HG02973 (cell line): ENCODE measurements around the gene ING5.
"Not testable (repeated sequence)": the region's sequence is repeated elsewhere in the genome, so short reads cannot be mapped to it uniquely, and the experiment has no call there.

Source experiments
- ATAC-seq: cut with Tn5 transposase; IDR thresholded peaks from one replicate; pipeline ENCODE4 v1.9.1; 2021; ENCODE audit warnings: moderate library complexity; ENCODE audit not compliant: unreplicated experiment

Gene ING5

GRCh38 chr2:241703032-241703604 lies 1.3 kb downstream of the ING5 start:
- ATAC-seq, result no peak

GRCh38 chr2:241706537-241706936 lies 4.7 kb downstream of the ING5 start:
- no peak for ATAC-seq

DNA sequence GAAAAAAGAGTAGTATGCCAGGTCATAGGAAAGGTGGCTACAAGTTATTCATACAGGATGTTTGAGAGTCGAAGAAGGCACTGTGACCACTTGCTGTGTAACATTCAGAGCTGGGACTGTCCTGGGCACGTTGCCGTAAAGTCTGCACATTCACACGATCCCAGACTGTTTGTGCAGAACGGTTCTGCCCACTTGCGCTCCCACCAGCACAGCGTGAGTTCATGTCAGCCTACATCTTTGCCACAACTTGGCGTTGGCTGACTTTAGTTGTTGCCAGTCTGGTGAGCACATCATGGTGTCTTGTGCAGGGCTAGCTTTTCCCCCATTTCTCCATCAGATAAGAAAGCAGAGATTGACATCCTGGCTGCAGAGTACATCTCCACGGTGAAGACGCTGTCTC lies 7.0 kb downstream of the ING5 start:
- no peak for ATAC-seq

DNA sequence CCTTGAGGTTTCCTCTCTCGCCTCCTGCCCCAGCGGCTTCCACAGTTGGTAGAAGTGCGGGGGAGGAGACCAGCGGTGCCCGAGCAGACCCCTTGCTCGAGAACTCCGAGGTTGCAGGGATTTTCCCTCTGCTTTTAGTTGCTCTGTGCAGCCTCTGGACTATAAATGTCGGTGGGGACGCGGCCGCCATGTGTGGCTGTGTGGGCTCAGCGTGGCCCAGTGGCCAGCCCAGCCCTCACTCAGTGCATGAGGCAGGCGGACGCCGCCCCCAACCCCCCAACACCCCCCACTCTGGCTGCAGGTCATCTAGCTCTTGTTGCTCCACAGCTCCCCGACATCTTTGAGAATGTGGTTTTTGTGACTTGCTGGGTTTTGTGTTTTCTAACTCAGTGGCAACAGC lies 17.3 kb downstream of the ING5 start:
- ATAC-seq, result no peak

DNA sequence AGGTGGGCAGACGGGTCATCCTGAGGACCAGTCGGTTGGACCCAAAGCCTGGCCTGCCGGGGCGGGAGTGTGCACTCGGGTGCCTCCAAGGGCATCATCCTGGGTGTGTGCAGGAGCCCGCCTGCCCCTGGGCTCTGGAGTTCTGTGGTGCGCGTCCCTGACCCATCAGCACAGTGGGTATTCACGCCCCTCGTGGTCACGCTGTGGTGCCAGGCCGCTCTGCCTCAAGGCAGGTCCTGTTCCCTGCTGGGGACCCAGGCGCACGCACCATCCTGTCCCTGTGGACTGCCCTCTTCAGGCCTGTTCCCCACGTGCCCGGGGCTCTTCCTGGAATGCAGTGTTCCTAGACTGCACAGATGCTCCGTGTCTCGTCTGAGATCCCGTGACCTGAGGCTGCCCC lies 18.3 kb downstream of the ING5 start:
- no peak for ATAC-seq

GRCh38 chr2:241720560-241720959 lies 18.7 kb downstream of the ING5 start:
- ATAC-seq, result no peak

DNA sequence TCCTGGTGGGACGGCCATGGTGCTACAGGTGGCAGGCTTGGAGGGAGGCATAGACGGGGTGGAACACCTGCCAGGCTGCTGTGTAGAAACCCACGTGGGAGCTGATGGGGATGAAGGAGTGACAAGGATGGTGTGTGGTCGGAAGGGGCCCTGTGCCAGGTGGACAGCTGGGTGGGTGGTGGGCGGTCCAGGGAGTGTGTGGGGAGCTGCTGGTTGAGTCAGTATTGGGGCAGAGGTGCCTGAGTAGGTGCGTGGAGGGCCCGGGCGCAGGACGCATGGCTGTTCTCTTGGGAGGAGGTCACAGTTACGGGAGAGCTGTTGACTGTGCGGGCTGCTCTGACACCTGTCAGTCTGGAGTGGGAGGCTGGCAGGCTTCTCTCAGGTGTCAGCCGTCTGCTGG lies 20.0 kb downstream of the ING5 start:
- ATAC-seq, result no peak

DNA sequence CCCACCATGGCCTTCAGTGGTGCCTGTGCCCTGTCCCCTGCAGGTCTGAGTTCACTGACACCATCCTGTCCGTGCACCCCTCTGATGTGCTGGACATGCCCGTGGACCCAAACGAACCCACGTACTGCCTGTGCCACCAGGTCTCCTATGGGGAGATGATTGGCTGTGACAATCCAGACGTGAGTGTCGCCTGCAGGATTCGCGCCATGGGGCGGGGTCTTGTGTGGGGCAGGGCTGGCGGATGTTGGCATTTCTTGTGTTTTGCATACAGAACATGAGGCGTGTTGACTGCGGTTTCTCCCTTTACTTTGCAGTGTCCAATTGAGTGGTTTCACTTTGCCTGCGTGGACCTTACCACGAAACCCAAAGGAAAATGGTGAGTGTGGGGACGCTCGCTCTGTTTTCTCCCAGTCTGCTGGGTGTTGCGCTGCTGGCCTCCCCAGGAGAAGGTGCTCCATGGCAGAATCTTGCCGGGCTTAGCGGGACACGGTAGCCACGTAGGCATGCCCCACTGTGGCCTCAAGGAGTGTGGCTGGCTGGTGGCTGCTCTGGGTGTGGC lies 21.1 kb downstream of the ING5 start:
- ATAC-seq, result no peak

- ATAC-seq, result no peak
Measured at GRCh38 chr2:241724259-241724974, 22.6 kb downstream of the ING5 start.

GRCh38 chr2:241724975-241725870 lies 23.4 kb downstream of the ING5 start:
- ATAC-seq, result no peak

GRCh38 chr2:241726459-241726858 lies 24.6 kb downstream of the ING5 start:
- no peak for ATAC-seq

DNA sequence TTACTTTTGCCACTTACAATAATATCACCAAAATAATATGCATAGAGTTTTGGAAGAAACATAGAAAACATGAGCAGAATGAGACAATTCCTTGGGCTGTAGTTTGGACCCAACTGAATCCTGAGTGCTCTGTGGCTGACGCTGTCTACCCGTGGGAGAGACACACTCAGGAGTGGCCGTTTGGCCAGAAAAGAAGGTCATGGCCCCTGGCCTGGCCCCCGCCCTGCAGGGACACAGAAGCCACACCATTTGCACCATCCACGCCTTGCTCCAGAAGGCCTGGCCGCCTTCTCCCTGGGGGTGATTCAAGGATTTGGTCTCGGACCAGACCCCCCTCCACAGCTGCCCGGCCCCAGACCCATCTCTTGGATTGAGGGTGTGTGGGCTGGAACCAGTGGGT lies 26.2 kb downstream of the ING5 start:
- ATAC-seq, result no peak

GRCh38 chr2:241728627-241729026 lies 26.8 kb downstream of the ING5 start:
- no peak for ATAC-seq

GRCh38 chr2:241729868-241730267 lies 28.0 kb downstream of the ING5 start:
- no peak for ATAC-seq

DNA sequence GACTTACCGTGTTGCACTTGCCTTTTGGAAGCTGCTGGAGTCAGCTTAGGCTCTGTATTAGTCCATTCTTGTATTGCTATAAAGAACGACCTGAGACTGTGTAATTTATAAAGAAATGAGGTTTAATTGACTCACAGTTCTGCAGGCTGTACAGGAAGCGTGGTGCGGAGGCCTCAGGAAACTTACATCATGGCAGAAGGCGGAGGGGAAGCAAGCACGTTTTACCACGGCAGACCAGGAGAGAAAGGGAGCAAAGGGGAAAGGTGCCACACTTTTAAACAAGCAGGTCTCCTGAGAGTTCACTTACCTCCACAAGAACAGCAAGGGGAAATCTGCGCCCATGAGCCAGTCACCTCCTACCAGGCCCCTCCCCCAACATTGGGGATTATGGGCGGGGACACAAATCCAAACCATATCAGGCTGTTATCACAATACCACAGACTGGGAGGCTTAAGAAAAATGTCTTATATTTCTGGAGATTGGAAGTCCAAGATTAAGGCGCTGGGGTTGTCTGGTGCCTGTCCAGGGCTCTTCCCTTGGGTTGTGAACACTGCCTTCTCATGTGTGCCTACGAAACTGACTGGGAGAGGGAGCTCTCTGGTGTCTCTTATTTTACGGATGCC lies 28.9 kb downstream of the ING5 start:
- no peak for ATAC-seq

GRCh38 chr2:241732513-241733186 lies 30.8 kb downstream of the ING5 start:
- ATAC-seq, result not testable (repeated sequence)

DNA sequence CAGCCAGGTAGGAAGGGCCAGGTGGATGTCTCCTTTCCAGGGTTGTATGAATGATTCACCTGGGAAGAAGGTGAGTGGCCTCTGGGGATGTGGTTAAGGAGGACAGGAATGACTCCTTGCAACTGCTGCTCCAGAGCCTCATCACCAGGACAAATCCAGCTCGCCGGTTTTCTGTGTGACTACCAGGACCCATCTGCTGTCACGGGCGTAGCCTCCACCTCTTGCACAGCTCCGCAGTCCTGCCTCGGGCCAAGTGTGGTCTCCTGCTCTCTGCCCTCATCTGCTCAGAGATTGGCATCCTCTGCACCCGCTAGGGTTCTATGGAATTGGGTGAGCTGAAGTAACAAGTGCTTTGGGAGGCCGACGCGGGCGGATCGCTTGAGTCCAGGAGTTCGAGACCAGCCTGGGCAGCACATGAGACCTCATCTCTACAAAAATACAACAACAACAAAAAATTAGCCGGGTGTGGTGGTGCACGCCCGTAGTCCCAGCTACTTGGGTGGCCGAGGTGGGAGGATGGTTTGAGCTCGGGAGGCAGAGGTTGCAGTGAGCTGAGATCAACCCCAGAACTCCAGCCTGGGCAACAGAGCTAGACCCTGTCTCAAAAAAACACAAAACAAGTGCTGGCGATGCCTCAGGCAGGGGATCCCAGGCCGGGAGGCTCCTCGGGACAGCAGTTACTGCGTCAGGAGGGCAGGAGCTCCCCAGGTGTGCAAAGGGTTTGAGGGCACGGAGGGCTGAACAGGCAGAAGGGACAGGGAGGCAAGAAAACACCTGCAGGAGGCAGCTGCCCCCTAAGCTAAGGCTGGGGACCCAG lies 31.8 kb downstream of the ING5 start:
- no peak for ATAC-seq

- ATAC-seq, result peak; percentile 24
Measured at GRCh38 chr2:241734208-241734466, 32.3 kb downstream of the ING5 start.

DNA sequence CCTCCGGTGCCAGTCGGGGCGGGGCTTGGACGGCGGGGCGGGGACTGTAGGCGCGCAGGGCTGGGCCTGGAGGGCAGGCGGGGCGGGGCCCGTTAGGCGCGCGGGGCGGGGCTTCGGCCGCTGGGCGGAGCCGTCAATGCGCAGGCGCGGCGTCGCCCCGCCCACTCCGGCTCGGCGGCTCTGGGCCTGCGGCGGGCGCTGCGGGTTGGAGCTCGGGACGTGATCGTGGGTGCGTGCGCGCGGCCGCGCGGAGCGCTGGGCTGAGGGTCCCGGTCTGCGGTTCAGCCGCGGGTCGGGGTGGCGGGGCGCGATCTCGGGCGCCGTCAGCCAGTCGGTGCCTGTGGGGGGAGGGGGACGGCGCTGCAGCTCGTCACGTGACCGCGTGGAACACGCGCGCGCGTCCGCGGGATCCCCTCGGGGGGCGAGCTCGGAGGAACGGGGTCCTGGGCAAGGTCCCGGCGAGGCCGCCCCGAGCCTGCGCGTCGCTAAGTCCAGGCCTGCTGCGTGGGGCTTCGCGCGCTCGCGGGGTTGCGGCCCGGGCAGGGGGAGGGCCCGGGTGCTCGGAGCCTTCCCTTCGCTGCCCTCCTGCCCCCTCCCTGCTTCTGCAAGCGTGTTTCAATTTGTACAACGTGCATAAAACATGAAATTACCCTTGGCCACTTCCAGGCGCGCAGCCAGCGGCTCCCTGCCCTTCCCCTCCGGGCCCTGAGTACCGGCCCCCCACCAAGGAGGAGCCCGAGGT lies 32.8 kb downstream of the ING5 start, which contains the start of gene D2HGDH:
D2HGDH (plus strand) TSS at position 164 of the 742 bp plus-strand sequence. CDS start 595 bp downstream, outside the sequence.
- ATAC-seq, result peak; percentile 70
